ENCODE data around the gene PRDX5. TPM values are rescaled to one million over a fixed set of nuclear protein-coding genes. Genes with fewer than 3 reads are reported as not detected.
A peak's percentile ranks its signal among the peaks of the same experiment; 100 is the strongest.

PRDX5 gene
- total and polyA plus RNA-seq, 9 of the 15 experiments (the other 6 are each of a cell fraction or from before 2014, with no cell fraction given) = 40.8 to 327 (median 204) TPM

GRCh38 chr11:64317961-64318765 lies at the start of gene PRDX5 (continued):
- TF ChIP-seq ZSCAN32 (CRISPR knock-in tag; IDR thresholded peaks at IDR 0.05) (no peak), BDP1 (IDR thresholded peaks at IDR 0.05; ENCODE audit: insufficient read depth, insufficient read length) (no peak), ZBTB26 (CRISPR knock-in tag; IDR thresholded peaks at IDR 0.05) (no peak), ZBTB34 (CRISPR knock-in tag; IDR thresholded peaks at IDR 0.05) (no peak), DLX4 (CRISPR knock-in tag; IDR thresholded peaks at IDR 0.05) (no peak), ZMIZ1 (IDR thresholded peaks at IDR 0.05; ENCODE audit: low read depth in 2 of 2, low read length in 2 of 2) (no peak; a peak in 1 of 4 replicates), XRCC4 (IDR thresholded peaks at IDR 0.05; ENCODE audit: extremely low read depth, insufficient read depth, insufficient read length) (no peak), MEIS2 (IDR thresholded peaks at IDR 0.05; ENCODE audit: partially characterized antibody) (peak; percentile 89), ZNF79 (CRISPR knock-in tag; IDR thresholded peaks at IDR 0.05; ENCODE audit: low read depth) (no peak), KDM2B (CRISPR knock-in tag; IDR thresholded peaks at IDR 0.05) (no peak), ZNF778 (CRISPR knock-in tag; IDR thresholded peaks at IDR 0.05) (no peak), TRIM28 (IDR thresholded peaks at IDR 0.05) (peak; percentile 45; the same call in 1 of the 2 replicates), ZBTB33 (CRISPR knock-in tag; IDR thresholded peaks at IDR 0.05) (no peak), SRSF3 (IDR thresholded peaks at IDR 0.05; ENCODE audit: insufficient read depth, low read length) (no peak), MTA1 (IDR thresholded peaks at IDR 0.05; ENCODE audit: borderline replicate concordance) (no peak), ATF2 (CRISPR knock-in tag; IDR thresholded peaks at IDR 0.05) (no peak), TCF7 (IDR thresholded peaks at IDR 0.05; ENCODE audit: borderline replicate concordance) (peak; percentile 18; the same call in 1 of the 2 replicates)
